B cell (primary cell): ENCODE data around the gene CDHR3. TPM values are rescaled to one million over a fixed set of nuclear protein-coding genes. Genes with fewer than 3 reads are reported as not detected.

ENCODE experiments used
- ATAC-seq: fragments of 200-7000 bp; cut with Tn5 transposase; one replicate; pipeline ENCODE4 v1.10.0; 2021; ENCODE audit warnings: low read depth, mild to moderate bottlenecking, moderate number of reproducible peaks, moderate library complexity
- CTCF ChIA-PET: fragments of 350-600 bp; sonication (Branson Sonifier 250); formaldehyde crosslinking; loops from one replicate; lab custom pipeline; 2021; ENCODE audit warnings: antibody characterized with exemption, inconsistent platforms; lab: Charles Lee
- POLR2A ChIA-PET: fragments of 350-600 bp; sonication (Branson Sonifier 250); formaldehyde crosslinking; loops from one replicate; lab custom pipeline; 2021; ENCODE audit warnings: antibody characterized with exemption; lab: Charles Lee
- DNase-seq: peaks from one replicate; pipeline ENCODE4 v3.0.0; 2013
- H2AFZ ChIP-seq: 2 replicates; pipeline ENCODE4 v1.6.1; 2012; ENCODE audit warnings: mild to moderate bottlenecking, low read depth, low read length; ENCODE audit not compliant: insufficient read depth, poor library complexity, severe bottlenecking
- H3K27ac ChIP-seq, 2 donors: 1 replicate in 1 of 2; 2 replicates in 1 of 2; pipeline ENCODE4 v1.5.1; 2012 to 2013; ENCODE audit warnings: low read length in 2 of 2, mild to moderate bottlenecking in 2 of 2, moderate library complexity in 1 of 2
- H3K27me3 ChIP-seq, 4 experiments: fragments of 200-600 bp in 1 of 4; sonication (generic) in 1 of 4; replicated peaks in 1 of 4; 1 replicate in 2 of 4; 2 replicates in 2 of 4; pipeline versions ENCODE4 v1.6.1 to v1.7.0; 2013 to 2016; ENCODE audit warnings: low read length in 3 of 4, mild to moderate bottlenecking in 2 of 4, mixed read lengths in 1 of 4, moderate library complexity in 1 of 4; ENCODE audit not compliant: insufficient read depth in 4 of 4, control insufficient read depth in 3 of 4; ENCODE audit errors: control extremely low read depth in 1 of 4
- H3K36me3 ChIP-seq, 2 experiments: replicated peaks in 1 of 2; 1 replicate in 1 of 2; 2 replicates in 1 of 2; pipeline versions ENCODE4 v1.6.1 to v1.7.1; 2013; ENCODE audit warnings: low read length in 1 of 2; ENCODE audit not compliant: insufficient read depth in 2 of 2, control insufficient read depth in 1 of 2; ENCODE audit errors: control extremely low read depth in 1 of 2, extremely low read depth in 1 of 2
- H3K4me1 ChIP-seq, 2 donors: fragments of 200-600 bp in 1 of 2; sonication (generic) in 1 of 2; 1 replicate in 1 of 2; 2 replicates in 1 of 2; pipeline versions ENCODE4 v1.5.1 to v1.6.1; 2013 to 2017; ENCODE audit warnings: low read length in 2 of 2; ENCODE audit not compliant: control insufficient read depth in 2 of 2, insufficient read depth in 2 of 2
- H3K4me2 ChIP-seq: replicated peaks from 2 replicates; pipeline ENCODE3; 2012; ENCODE audit warnings: mild to moderate bottlenecking, low read depth, low read length; ENCODE audit not compliant: poor library complexity, severe bottlenecking
- H3K4me3 ChIP-seq, 5 experiments: fragments of 200-600 bp in 1 of 5; sonication (generic) in 1 of 5; 1 replicate in 3 of 5; 2 replicates in 2 of 5; pipeline versions ENCODE4 v1.5.1 to v1.7.0; 2011 to 2016; ENCODE audit warnings: low read length in 4 of 5, mild to moderate bottlenecking in 4 of 5, low read depth in 2 of 5, control low read depth in 1 of 5, moderate library complexity in 1 of 5; ENCODE audit not compliant: insufficient read depth in 1 of 5; ENCODE audit errors: control extremely low read depth in 1 of 5, extremely low read depth in 1 of 5
- H3K79me2 ChIP-seq: fragments of 200-600 bp; sonication (generic); one replicate; pipeline ENCODE4 v1.6.0; 2016; ENCODE audit warnings: low read length; ENCODE audit not compliant: control insufficient read depth, insufficient read depth
- H3K9ac ChIP-seq: fragments of 200-600 bp; sonication (generic); 2 replicates; pipeline ENCODE4 v1.6.1; 2017; ENCODE audit warnings: mild to moderate bottlenecking, low read length, moderate library complexity
- H3K9me3 ChIP-seq, 3 donors: one replicate each; pipeline versions ENCODE4 v1.6.1 to v1.7.1; 2013; ENCODE audit warnings: low read length in 2 of 3; ENCODE audit not compliant: control insufficient read depth in 2 of 3, insufficient read depth in 1 of 3; ENCODE audit errors: control extremely low read depth in 1 of 3
- H4K20me1 ChIP-seq: 2 replicates; pipeline ENCODE4 v1.6.0; 2012; ENCODE audit warnings: mild to moderate bottlenecking, low read length; ENCODE audit not compliant: insufficient read depth, control insufficient read depth, poor library complexity, severe bottlenecking
- H3K27ac Mint-ChIP-seq: one replicate; pipeline ENCODE4 v1.8.0; 2021; ENCODE audit warnings: mixed read lengths
- H3K27me3 Mint-ChIP-seq: one replicate; pipeline ENCODE4 v1.8.0; 2021; ENCODE audit warnings: mixed read lengths
- H3K4me1 Mint-ChIP-seq: one replicate; pipeline ENCODE4 v1.8.0; 2021; ENCODE audit warnings: mixed read lengths
- H3K4me3 Mint-ChIP-seq: one replicate; pipeline ENCODE4 v1.8.0; 2021; ENCODE audit warnings: mixed read lengths
- H3K9me3 Mint-ChIP-seq: one replicate; pipeline ENCODE4 v1.8.0; 2022; ENCODE audit warnings: mixed read lengths; ENCODE audit not compliant: insufficient read depth
- CTCF ChIP-seq: fragments of 200-600 bp; IDR thresholded peaks from one replicate; pipeline ENCODE4 v1.8.0; 2022; ENCODE audit warnings: antibody characterized with exemption, mild to moderate bottlenecking
- EZH2 ChIP-seq: IDR thresholded peaks from 2 replicates; pipeline ENCODE4 v1.6.1; 2012; ENCODE audit warnings: borderline replicate concordance, low read depth, mild to moderate bottlenecking, moderate library complexity, low read length; ENCODE audit not compliant: insufficient read depth, poor library complexity, severe bottlenecking
- WGBS: methylation state at CpG from one replicate; pipeline ENCODE4 v1.1.5; 2013; ENCODE audit warnings: missing lambda C conversion rate; ENCODE audit not compliant: insufficient coverage; 5-methylcytosine and 5-hydroxymethylcytosine counted together
- intact Hi-C: fragments of 100-400 bp; cut with micrococcal nuclease; formaldehyde crosslinking; loops from one replicate; pipeline ENCODE4 v1.10.0; 2022
- polyA plus RNA-seq: library from polyadenylated mRNA; depleted of rRNA; stranded (reverse); fragments of >200 nt; gene quantifications from 2 replicates; pipeline ENCODE4 v1.2.3, GENCODE V29; 2012
- total RNA-seq, 2 donors: library from RNA; stranded (reverse); fragments of 120-200 nt in 1 of 2; gene quantifications; 1 replicate in 1 of 2; 2 replicates in 1 of 2; pipeline versions ENCODE4 v1.2.3 to v1.2.4, GENCODE V29; 2013 to 2022

Gene CDHR3
- total and polyA plus RNA-seq, 2 donors (not counting 1 experiment from before 2014, with no cell fraction given), result 0.34 to 2.6 TPM

- Mint-ChIP-seq H3K4me3 (no peak overlapping the region), H3K27ac (no peak overlapping the region), H3K27me3 (peaks cover 25% of the 10 kb centered on the region), H3K4me1 (peaks cover 10% of the 10 kb centered on the region), H3K9me3 (no peaks in the 10 kb centered on the region)
- intact Hi-C loops, result no loop called here
- DNase-seq (no peak), ATAC-seq (no peak)
- H3K27me3 ChIP-seq, result peaks cover 0 to 6% (median 2%) of the 10 kb centered on the region in 4 experiments
- no CpG with 5 or more reads among the region's 2 CpGs for WGBS
- no peak overlapping the region for H2AFZ ChIP-seq
- POLR2A ChIA-PET, result no interaction called here
- H3K9ac ChIP-seq, result no peak overlapping the region
- H3K4me3 ChIP-seq, result no peak overlapping the region
- no peaks in the 10 kb centered on the region for H3K9me3 ChIP-seq
- H4K20me1 ChIP-seq, result no peaks in the 10 kb centered on the region
- H3K36me3 ChIP-seq, result no peaks in the 10 kb centered on the region
- peaks cover 3 to 4% of the 10 kb centered on the region in 2 donors for H3K4me1 ChIP-seq
- CTCF ChIA-PET, result interaction anchor here (1.0 kb wide), 1 partner anchor 9 kb away, joined by 3 read pairs; no protein-coding TSS in a partner anchor
- no peaks in the 10 kb centered on the region for H3K79me2 ChIP-seq
- H3K4me2 ChIP-seq, result no peak overlapping the region
- TF ChIP-seq EZH2, result no peak
- TF ChIP-seq CTCF, result no peak
- H3K27ac ChIP-seq, result no peak overlapping the region
Measured at GRCh38 chr7:105989191-105989590, 26.1 kb downstream of the CDHR3 start.

- peaks cover 10% of the 10 kb centered on the region for H3K4me1 Mint-ChIP-seq
- no peak for TF ChIP-seq CTCF
- TF ChIP-seq EZH2, result no peak
- Histone ChIP-seq H2AFZ (no peak overlapping the region), H3K4me3 (no peak overlapping the region), H3K36me3 (no peaks in the 10 kb centered on the region), H3K4me2 (no peak overlapping the region), H3K9me3 (no peaks in the 10 kb centered on the region), H3K79me2 (no peaks in the 10 kb centered on the region), H4K20me1 (no peaks in the 10 kb centered on the region), H3K27me3 (peaks cover 0 to 6% (median 3%) of the 10 kb centered on the region in 4 experiments), H3K9ac (no peak overlapping the region), H3K4me1 (peaks cover 3 to 4% of the 10 kb centered on the region in 2 donors), H3K27ac (no peak overlapping the region)
- H3K9me3 Mint-ChIP-seq, result no peaks in the 10 kb centered on the region
- POLR2A ChIA-PET, result no interaction called here
- no peak overlapping the region for H3K27ac Mint-ChIP-seq
- intact Hi-C loops, result no loop called here
- DNase-seq (no peak), ATAC-seq (no peak)
- CTCF ChIA-PET, result no interaction called here
- H3K4me3 Mint-ChIP-seq, result no peak overlapping the region
- peaks cover 25% of the 10 kb centered on the region for H3K27me3 Mint-ChIP-seq
Measured at GRCh38 chr7:105989686-105990085, 26.6 kb downstream of the CDHR3 start.
